HepG2 (cell line): Measurements from ENCODE around the gene INHBC. TPM values are rescaled to one million over a fixed set of nuclear protein-coding genes. Genes with fewer than 3 reads are reported as not detected.
"Not testable (repeated sequence)": the region's sequence is repeated elsewhere in the genome, so short reads cannot be mapped to it uniquely, and the experiment has no call there.

ENCODE experiments used
- ATAC-seq: fragments of 200-7000 bp; cut with Tn5 transposase; 3 replicates; pipeline ENCODE4 v1.9.1; 2020; ENCODE audit warnings: mild to moderate bottlenecking, moderate library complexity
- BruUV-seq: library from RNA; stranded (reverse); fragments of 400-500 nt; replicated peaks from 2 replicates; lab custom pipeline; 2021; lab: Mats Ljungman, UMichigan
- CTCF ChIA-PET: fragments of 300-600 bp; formaldehyde crosslinking; extraction: SDS; loops from one replicate; lab custom pipeline; 2021; ENCODE audit warnings: low total read pairs, inconsistent platforms, low intra/inter-chr PET ratio; lab: Yijun Ruan, JAX
- POLR2A ChIA-PET: fragments of 350-600 bp; sonication (Branson Sonifier 250); formaldehyde crosslinking; loops from one replicate; lab custom pipeline; 2020; ENCODE audit warnings: antibody characterized with exemption, inconsistent platforms; lab: Yijun Ruan, JAX
- DNase-seq: peaks from one replicate; pipeline ENCODE4 v3.0.0-alpha.2; 2015; ENCODE audit warnings: low spot score
- FAIRE-seq: peaks from 3 replicates; lab custom pipeline; 2011; peaks lifted over from hg19 to GRCh38; lab: Jason Lieb, UNC
- H2AFZ ChIP-seq: one replicate; pipeline ENCODE4 v1.6.1; 2011; ENCODE audit warnings: low read length, inconsistent platforms
- H3K27ac ChIP-seq: fragments of 300-600 bp; 3 replicates; pipeline ENCODE4 v1.8.0; 2011; ENCODE audit warnings: mixed run types, mild to moderate bottlenecking, mixed read lengths, low read length, inconsistent platforms; ENCODE audit not compliant: insufficient read depth; ENCODE audit errors: extremely low read length
- H3K27me3 ChIP-seq, 2 experiments: fragments of 200-600 bp in 1 of 2; 2 replicates in 1 of 2; 3 replicates in 1 of 2; pipeline versions ENCODE4 v1.6.0 to v1.8.0; 2011; ENCODE audit warnings: low read length in 2 of 2, mild to moderate bottlenecking in 2 of 2, moderate library complexity in 2 of 2, inconsistent platforms in 1 of 2; ENCODE audit not compliant: insufficient read depth in 2 of 2, control insufficient read depth in 1 of 2
- H3K36me3 ChIP-seq, 2 experiments: fragments of 200-600 bp in 1 of 2; replicated peaks in 1 of 2; 2 replicates in 1 of 2; 3 replicates in 1 of 2; pipeline versions ENCODE4 v1.5.1 to v1.8.0; 2011; ENCODE audit warnings: low read length in 2 of 2, inconsistent platforms in 1 of 2; ENCODE audit not compliant: insufficient read depth in 2 of 2, control insufficient read depth in 1 of 2
- H3K4me1 ChIP-seq: 2 replicates; pipeline ENCODE4 v1.5.1; 2012; ENCODE audit warnings: low read length, inconsistent platforms; ENCODE audit not compliant: insufficient read depth
- H3K4me2 ChIP-seq: 2 replicates; pipeline ENCODE4 v1.6.0; 2011; ENCODE audit warnings: low read depth, low read length, inconsistent platforms
- H3K4me3 ChIP-seq, 3 experiments: fragments of 200-600 bp in 1 of 3; sonication (generic), shearing (Covaris generic) in 1 of 3; replicated peaks in 1 of 3; 2 replicates each; pipeline ENCODE4 v1.5.1; 2011 to 2016; ENCODE audit warnings: low read length in 3 of 3, inconsistent platforms in 2 of 3, low read depth in 2 of 3, mild to moderate bottlenecking in 2 of 3, control low read depth in 1 of 3, mixed read lengths in 1 of 3; ENCODE audit not compliant: insufficient read depth in 1 of 3
- H3K79me2 ChIP-seq: one replicate; pipeline ENCODE4 v1.6.1; 2011; ENCODE audit warnings: low read length, inconsistent platforms; ENCODE audit not compliant: insufficient read depth
- H3K9ac ChIP-seq: 2 replicates; pipeline ENCODE4 v1.6.0; 2011; ENCODE audit warnings: mild to moderate bottlenecking, low read depth, low read length, inconsistent platforms; ENCODE audit not compliant: insufficient read depth
- H3K9me3 ChIP-seq: 2 replicates; pipeline ENCODE4 v1.5.1; 2012; ENCODE audit warnings: mild to moderate bottlenecking, low read length
- H4K20me1 ChIP-seq: 2 replicates; pipeline ENCODE4 v1.6.0; 2011; ENCODE audit warnings: inconsistent platforms, mild to moderate bottlenecking, low read length, moderate library complexity; ENCODE audit not compliant: insufficient read depth
- FOXK1 ChIP-seq: sonication (generic); formaldehyde crosslinking; IDR thresholded peaks from 2 replicates; pipeline ENCODE4 v1.4.0; 2020; ENCODE audit warnings: low read depth, missing genetic modification reagents, borderline replicate concordance
- GLI4 ChIP-seq: sonication (generic); formaldehyde crosslinking; IDR thresholded peaks from 2 replicates; pipeline ENCODE4 v1.5.1; 2020; ENCODE audit warnings: missing genetic modification reagents, mild to moderate bottlenecking, moderate library complexity, borderline replicate concordance
- KLF9 ChIP-seq: IDR thresholded peaks from 2 replicates; pipeline ENCODE4 v1.6.1; 2016; ENCODE audit warnings: low read depth
- PHF20 ChIP-seq: sonication (generic); formaldehyde crosslinking; IDR thresholded peaks from 2 replicates; pipeline ENCODE4 v1.5.0; 2020; ENCODE audit warnings: mild to moderate bottlenecking, missing genetic modification reagents
- POLR2G ChIP-seq: fragments of 200-400 bp; formaldehyde crosslinking; IDR thresholded peaks from 2 replicates; pipeline ENCODE4 v1.6.1; 2018; ENCODE audit warnings: mild to moderate bottlenecking, low read depth, low read length, moderate library complexity
- REXO4 ChIP-seq: sonication (generic); formaldehyde crosslinking; IDR thresholded peaks from 2 replicates; pipeline ENCODE4 v1.8.0; 2022; ENCODE audit warnings: missing genetic modification reagents, mild to moderate bottlenecking, borderline replicate concordance
- SCMH1 ChIP-seq: sonication (generic); formaldehyde crosslinking; IDR thresholded peaks from 2 replicates; pipeline ENCODE4 v1.9.0; 2021; ENCODE audit warnings: missing genetic modification reagents, mild to moderate bottlenecking, borderline replicate concordance
- SP5 ChIP-seq: IDR thresholded peaks from 2 replicates; pipeline ENCODE4 v1.6.1; 2016; ENCODE audit warnings: low read depth, borderline replicate concordance
- TOE1 ChIP-seq: sonication (generic); formaldehyde crosslinking; IDR thresholded peaks from 2 replicates; pipeline ENCODE4 v1.4.0; 2020; ENCODE audit warnings: mild to moderate bottlenecking, missing genetic modification reagents
- ZMYM4 ChIP-seq: sonication (generic); formaldehyde crosslinking; IDR thresholded peaks from 2 replicates; pipeline ENCODE4 v1.8.1; 2023; ENCODE audit warnings: mild to moderate bottlenecking, missing genetic modification reagents
- ZNF276 ChIP-seq: sonication (generic); formaldehyde crosslinking; IDR thresholded peaks from 2 replicates; pipeline ENCODE4 v1.4.0; 2020; ENCODE audit warnings: mild to moderate bottlenecking, low read depth, missing genetic modification reagents
- ZNF354B ChIP-seq: sonication (generic); formaldehyde crosslinking; IDR thresholded peaks from 2 replicates; pipeline ENCODE4 v1.8.0; 2022; ENCODE audit warnings: mild to moderate bottlenecking, missing genetic modification reagents
- ZNF768 ChIP-seq: sonication (generic); formaldehyde crosslinking; IDR thresholded peaks from 2 replicates; pipeline ENCODE4 v1.4.0; 2020; ENCODE audit warnings: missing genetic modification reagents
- ZSCAN21 ChIP-seq: sonication (generic); formaldehyde crosslinking; IDR thresholded peaks from 2 replicates; pipeline ENCODE4 v1.8.0; 2022; ENCODE audit warnings: mild to moderate bottlenecking, missing genetic modification reagents, moderate library complexity, borderline replicate concordance
- WGBS: methylation state at CpG from one replicate; pipeline ENCODE4 v1.1.6; 2017; ENCODE audit warnings: low lambda C conversion rate; 5-methylcytosine and 5-hydroxymethylcytosine counted together
- in situ Hi-C: cut with HindIII; loops from 2 replicates; pipeline ENCODE4 v1.10.0; 2017; ENCODE audit warnings: low pct_unique_long_range_greater_than_20kb; ENCODE audit not compliant: extremely low pct_ligation_motif_present
- intact Hi-C: fragments of 100-400 bp; cut with micrococcal nuclease; formaldehyde crosslinking; loops from one replicate; pipeline ENCODE4 v1.10.0; 2022; ENCODE audit not compliant: unreplicated experiment
- polyA plus RNA-seq, 8 experiments: library from polyadenylated mRNA; depleted of rRNA in 3 of 8; stranded (reverse) in 7 of 8; unstranded in 1 of 8; fragments of >200 nt; fragmentation: Illumina TruSeq in 4 of 8; extraction: Trizol in 4 of 8; gene quantifications; 2 replicates each; pipeline versions ENCODE4 v1.2.1 to v1.2.3, GENCODE V29; 2011 to 2016; ENCODE audit warnings: low read depth in 4 of 8, missing spikeins in 1 of 8, mixed read lengths in 1 of 8; ENCODE audit not compliant: insufficient read depth in 1 of 8
- total RNA-seq, 5 experiments: library from RNA; depleted of rRNA; stranded (reverse); fragments of >200 nt; fragmentation: Illumina TruSeq; extraction: Trizol; gene quantifications; 2 replicates each; pipeline ENCODE4 v1.2.3, GENCODE V29; 2016; ENCODE audit warnings: low read depth in 1 of 5
- TF ChIP-seq, protein P1 (sequence below): conservative IDR thresholded peaks from 2 replicates; pipeline ENCODE4 v1.6.1; 2018; ENCODE audit warnings: missing genetic modification reagents

Gene INHBC
- total and polyA plus RNA-seq, 2 of the 13 experiments (the other 11 are each of a cell fraction or from before 2014, with no cell fraction given) = 1.8 to 13.8 TPM

- Histone ChIP-seq H3K4me2 (no peak overlapping the region), H2AFZ (no peak overlapping the region), H3K4me3 (no peak overlapping the region), H3K36me3 (no peaks in the 10 kb centered on the region), H3K9me3 (no peaks in the 10 kb centered on the region), H3K9ac (no peak overlapping the region), H3K79me2 (no peaks in the 10 kb centered on the region), H4K20me1 (no peaks in the 10 kb centered on the region), H3K27me3 (no peaks in the 10 kb centered on the region), H3K4me1 (no peaks in the 10 kb centered on the region), H3K27ac (no peak overlapping the region)
- ChIA-PET CTCF (no interaction called here), POLR2A (no interaction called here)
- ATAC-seq = no peak
- in situ Hi-C loops = no loop called here
- no peak for DNase-seq
- TF ChIP-seq TOE1 (CRISPR knock-in tag) (no peak), REXO4 (no peak), FOXK1 (no peak), SP5 (no peak), POLR2G (no peak), ZNF354B (CRISPR knock-in tag) (no peak), ZSCAN21 (CRISPR knock-in tag) (no peak), ZMYM4 (CRISPR knock-in tag) (no peak), ZNF768 (CRISPR knock-in tag) (no peak), KLF9 (CRISPR knock-in tag) (no peak), SCMH1 (CRISPR knock-in tag) (no peak), GLI4 (CRISPR knock-in tag) (no peak), PHF20 (CRISPR knock-in tag) (no peak), ZNF276 (CRISPR knock-in tag) (no peak)
- TF ChIP-seq, protein P1, sequence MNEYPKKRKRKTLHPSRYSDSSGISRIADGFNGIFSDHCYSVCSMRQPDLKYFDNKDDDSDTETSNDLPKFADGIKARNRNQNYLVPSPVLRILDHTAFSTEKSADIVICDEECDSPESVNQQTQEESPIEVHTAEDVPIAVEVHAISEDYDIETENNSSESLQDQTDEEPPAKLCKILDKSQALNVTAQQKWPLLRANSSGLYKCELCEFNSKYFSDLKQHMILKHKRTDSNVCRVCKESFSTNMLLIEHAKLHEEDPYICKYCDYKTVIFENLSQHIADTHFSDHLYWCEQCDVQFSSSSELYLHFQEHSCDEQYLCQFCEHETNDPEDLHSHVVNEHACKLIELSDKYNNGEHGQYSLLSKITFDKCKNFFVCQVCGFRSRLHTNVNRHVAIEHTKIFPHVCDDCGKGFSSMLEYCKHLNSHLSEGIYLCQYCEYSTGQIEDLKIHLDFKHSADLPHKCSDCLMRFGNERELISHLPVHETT (CRISPR knock-in tag) = no peak
- no TSS peak for BruUV-seq
- FAIRE-seq = no peak
- 95% methylated on average over 4 of the region's 4 CpGs for WGBS
- intact Hi-C loops = no loop called here
Measured at GRCh38 chr12:57410534-57410933, 24.1 kb upstream of the INHBC start.

DNA sequence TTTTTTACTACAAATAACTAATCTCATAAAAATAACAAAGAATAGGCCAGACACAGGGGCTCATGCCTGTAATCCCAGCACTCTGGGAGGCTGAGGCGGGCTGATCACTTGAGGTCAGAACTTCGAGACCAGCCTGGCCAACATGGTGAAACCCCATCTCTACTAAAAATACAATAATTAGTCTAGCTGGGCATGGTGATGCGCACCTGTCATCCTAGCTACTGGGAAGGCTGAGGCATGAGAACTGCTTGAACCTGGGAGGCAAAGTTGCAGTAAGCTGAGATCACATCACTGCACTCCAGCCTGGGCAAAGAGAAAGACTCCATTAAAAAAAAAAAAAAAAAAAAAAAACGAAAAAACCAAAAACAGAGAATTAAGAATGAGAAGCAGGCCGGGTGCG is 20.4 kb upstream of the INHBC start:
- H3K36me3 ChIP-seq, H3K4me3 ChIP-seq, ATAC-seq, H3K9ac ChIP-seq, intact Hi-C loops, H3K4me1 ChIP-seq, H2AFZ ChIP-seq, BruUV-seq, FAIRE-seq, H3K27ac ChIP-seq, in situ Hi-C loops, DNase-seq, H3K27me3 ChIP-seq, H3K79me2 ChIP-seq, CTCF ChIA-PET, H3K9me3 ChIP-seq, H4K20me1 ChIP-seq, H3K4me2 ChIP-seq: not testable (repeated sequence)
- POLR2A ChIA-PET = interaction anchor here (0.6 kb wide), 1 partner anchor 42 kb away, joined by 3 read pairs; no protein-coding TSS in a partner anchor
- 86% methylated on average over 6 of the region's 6 CpGs for WGBS
